ENCODE data around the gene LARP4B. TPM values are rescaled to one million over a fixed set of nuclear protein-coding genes. Genes with fewer than 3 reads are reported as not detected.

Gene LARP4B
- total and polyA plus RNA-seq, 2 donors from 2014 or later, result 12.9 to 96.6 TPM

DNA sequence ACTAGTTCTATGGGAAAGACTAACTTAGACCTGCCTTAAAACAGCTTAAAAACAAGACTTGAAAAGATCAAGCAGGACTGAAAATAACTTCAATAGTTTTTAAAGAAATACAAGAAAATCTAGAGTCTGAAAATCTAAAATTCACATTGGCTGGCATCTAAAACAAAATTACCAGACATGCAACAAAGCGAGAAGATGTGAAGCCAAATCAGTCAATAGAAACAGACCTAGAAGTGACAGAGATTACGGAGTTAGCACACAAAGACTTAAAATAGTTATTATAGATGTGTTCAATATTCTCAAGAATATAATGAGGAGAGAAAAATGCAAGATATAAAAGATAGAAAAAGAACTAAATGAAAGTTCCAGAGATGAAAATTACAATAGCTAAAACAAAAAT is 163.7 kb downstream of the LARP4B start:
- H3K4me3 ChIP-seq (ENCODE audit: low read length in 3 of 3), result no peak overlapping the region

DNA sequence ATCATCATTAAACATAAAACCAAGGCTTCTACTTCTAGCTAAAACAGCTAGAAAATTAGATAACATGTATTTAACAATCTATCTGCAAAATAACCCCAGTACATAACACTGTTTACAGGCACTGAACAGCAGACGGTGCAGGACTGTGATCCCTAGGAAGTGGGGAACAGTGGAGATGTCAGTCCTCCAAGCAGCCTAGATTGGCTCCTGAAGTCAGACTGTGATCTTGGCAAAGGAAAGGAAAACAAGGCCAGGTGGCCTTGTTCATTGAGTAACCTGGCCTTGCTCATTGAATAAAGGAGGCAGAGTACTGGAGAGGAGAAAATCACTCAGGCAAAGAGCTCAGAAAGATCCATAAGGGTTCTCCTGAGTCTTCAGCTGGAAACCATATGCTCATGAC is 164.3 kb downstream of the LARP4B start:
- Histone ChIP-seq H3K27me3 (ENCODE audit: control insufficient read depth, insufficient read depth, low read length) (no peaks in the 10 kb centered on the region), H3K27ac (ENCODE audit: low read depth in 2 of 2, low read length in 2 of 2) (no peak overlapping the region), H3K9ac (ENCODE audit: low read length in 3 of 3) (no peak overlapping the region), H3K36me3 (ENCODE audit: control insufficient read depth in 2 of 3, insufficient read depth in 3 of 3, low read length in 3 of 3) (no peaks in the 10 kb centered on the region), H3K9me3 (ENCODE audit: control insufficient read depth in 2 of 3, insufficient read depth in 1 of 3, low read length in 3 of 3) (peaks cover 0 to 4% (median 3%) of the 10 kb centered on the region in 3 donors), H3K4me3 (ENCODE audit: low read length in 3 of 3) (no peak overlapping the region), H3K4me1 (ENCODE audit: control insufficient read depth in 2 of 3, insufficient read depth in 2 of 3, low read depth in 1 of 3, low read length in 3 of 3) (no peaks in the 10 kb centered on the region)
- DNase-seq (no peak), FAIRE-seq (no peak)
- intact Hi-C loops (cut with DNase I), result no loop called here
- TF ChIP-seq, protein P1, sequence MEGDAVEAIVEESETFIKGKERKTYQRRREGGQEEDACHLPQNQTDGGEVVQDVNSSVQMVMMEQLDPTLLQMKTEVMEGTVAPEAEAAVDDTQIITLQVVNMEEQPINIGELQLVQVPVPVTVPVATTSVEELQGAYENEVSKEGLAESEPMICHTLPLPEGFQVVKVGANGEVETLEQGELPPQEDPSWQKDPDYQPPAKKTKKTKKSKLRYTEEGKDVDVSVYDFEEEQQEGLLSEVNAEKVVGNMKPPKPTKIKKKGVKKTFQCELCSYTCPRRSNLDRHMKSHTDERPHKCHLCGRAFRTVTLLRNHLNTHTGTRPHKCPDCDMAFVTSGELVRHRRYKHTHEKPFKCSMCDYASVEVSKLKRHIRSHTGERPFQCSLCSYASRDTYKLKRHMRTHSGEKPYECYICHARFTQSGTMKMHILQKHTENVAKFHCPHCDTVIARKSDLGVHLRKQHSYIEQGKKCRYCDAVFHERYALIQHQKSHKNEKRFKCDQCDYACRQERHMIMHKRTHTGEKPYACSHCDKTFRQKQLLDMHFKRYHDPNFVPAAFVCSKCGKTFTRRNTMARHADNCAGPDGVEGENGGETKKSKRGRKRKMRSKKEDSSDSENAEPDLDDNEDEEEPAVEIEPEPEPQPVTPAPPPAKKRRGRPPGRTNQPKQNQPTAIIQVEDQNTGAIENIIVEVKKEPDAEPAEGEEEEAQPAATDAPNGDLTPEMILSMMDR (IDR thresholded peaks at IDR 0.05; ENCODE audit: borderline replicate concordance, extremely low read depth, insufficient read depth), result no peak

More for the DNA sequence above, 163.7 kb downstream of the LARP4B start:
- no peaks in the 10 kb centered on the region for H3K4me1 ChIP-seq (ENCODE audit: control insufficient read depth in 2 of 3, insufficient read depth in 2 of 3, low read depth in 1 of 3, low read length in 3 of 3)
- no peak overlapping the region for H3K27ac ChIP-seq (ENCODE audit: low read depth in 2 of 2, low read length in 2 of 2)
- DNase-seq (no peak), FAIRE-seq (no peak)
- H3K9ac ChIP-seq (ENCODE audit: low read length in 3 of 3), result no peak overlapping the region
- intact Hi-C loops (cut with DNase I), result no loop called here
- H3K27me3 ChIP-seq (ENCODE audit: control insufficient read depth, insufficient read depth, low read length), result no peaks in the 10 kb centered on the region
- H3K36me3 ChIP-seq (ENCODE audit: control insufficient read depth in 2 of 3, insufficient read depth in 3 of 3, low read length in 3 of 3), result no peaks in the 10 kb centered on the region
- H3K9me3 ChIP-seq (ENCODE audit: control insufficient read depth in 2 of 3, insufficient read depth in 1 of 3, low read length in 3 of 3), result peaks cover 0 to 4% (median 3%) of the 10 kb centered on the region in 3 donors
- TF ChIP-seq, protein P1 (IDR thresholded peaks at IDR 0.05; ENCODE audit: borderline replicate concordance, extremely low read depth, insufficient read depth), result no peak

DNA sequence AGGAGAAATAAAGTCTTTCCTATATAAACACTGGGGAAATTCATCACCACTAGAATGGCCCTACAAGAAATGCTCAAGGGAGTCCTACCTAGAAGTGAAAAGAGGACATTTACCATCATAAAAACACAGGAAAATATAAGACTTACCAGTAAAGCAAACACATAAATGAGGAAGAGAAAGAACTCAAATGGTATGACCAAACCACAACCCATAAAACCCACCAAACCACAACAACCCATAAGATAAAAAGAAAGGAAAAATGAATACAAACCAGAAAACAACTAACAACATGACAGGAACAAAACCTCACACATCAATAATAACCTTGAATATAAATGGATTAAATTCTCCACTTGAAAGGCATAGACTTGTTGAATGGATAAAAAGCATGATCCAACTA is 170.1 kb downstream of the LARP4B start:
- Histone ChIP-seq H3K9ac (ENCODE audit: low read length in 3 of 3) (no peak overlapping the region), H3K4me3 (ENCODE audit: low read length in 3 of 3) (no peak overlapping the region), H3K4me1 (ENCODE audit: control insufficient read depth in 2 of 3, insufficient read depth in 2 of 3, low read depth in 1 of 3, low read length in 3 of 3) (no peaks in the 10 kb centered on the region), H3K27ac (ENCODE audit: low read depth in 2 of 2, low read length in 2 of 2) (no peak overlapping the region), H3K36me3 (ENCODE audit: control insufficient read depth in 2 of 3, insufficient read depth in 3 of 3, low read length in 3 of 3) (no peaks in the 10 kb centered on the region), H3K27me3 (ENCODE audit: control insufficient read depth, insufficient read depth, low read length) (no peaks in the 10 kb centered on the region), H3K9me3 (ENCODE audit: control insufficient read depth in 2 of 3, insufficient read depth in 1 of 3, low read length in 3 of 3) (no peaks in the 10 kb centered on the region)
- FAIRE-seq (no peak), DNase-seq (no peak)
- TF ChIP-seq, protein P1 (IDR thresholded peaks at IDR 0.05; ENCODE audit: borderline replicate concordance, extremely low read depth, insufficient read depth), result no peak
- intact Hi-C loops (cut with DNase I), result no loop called here

DNA sequence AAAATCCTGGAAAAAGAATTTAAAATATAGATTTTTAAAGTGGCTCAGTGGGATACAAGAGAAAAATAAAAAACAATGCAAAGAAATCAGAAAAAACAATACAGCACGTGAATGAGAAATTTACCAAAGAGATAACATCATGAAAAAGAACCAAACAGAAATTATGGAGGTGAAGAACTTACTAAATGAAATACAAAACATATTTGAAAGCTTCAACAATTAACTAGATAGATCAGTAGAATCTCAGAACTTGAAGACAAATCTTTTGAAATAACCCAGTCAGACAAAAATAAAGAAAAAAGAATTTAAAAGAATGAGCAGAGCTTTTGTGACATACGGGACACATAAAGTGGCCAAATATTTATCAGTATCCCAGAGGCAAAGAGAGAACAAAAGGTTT is 170.9 kb downstream of the LARP4B start:
- H3K27me3 ChIP-seq (ENCODE audit: control insufficient read depth, insufficient read depth, low read length), result no peaks in the 10 kb centered on the region
- no peaks in the 10 kb centered on the region for H3K36me3 ChIP-seq (ENCODE audit: control insufficient read depth in 2 of 3, insufficient read depth in 3 of 3, low read length in 3 of 3)
- TF ChIP-seq, protein P1 (IDR thresholded peaks at IDR 0.05; ENCODE audit: borderline replicate concordance, extremely low read depth, insufficient read depth), result no peak
- no peak overlapping the region for H3K27ac ChIP-seq (ENCODE audit: low read depth in 2 of 2, low read length in 2 of 2)
- FAIRE-seq (no peak), DNase-seq (no peak)
- H3K4me1 ChIP-seq (ENCODE audit: control insufficient read depth in 2 of 3, insufficient read depth in 2 of 3, low read depth in 1 of 3, low read length in 3 of 3), result no peaks in the 10 kb centered on the region
- H3K4me3 ChIP-seq (ENCODE audit: low read length in 3 of 3), result no peak overlapping the region
- intact Hi-C loops (cut with DNase I), result no loop called here
- no peaks in the 10 kb centered on the region for H3K9me3 ChIP-seq (ENCODE audit: control insufficient read depth in 2 of 3, insufficient read depth in 1 of 3, low read length in 3 of 3)
- no peak overlapping the region for H3K9ac ChIP-seq (ENCODE audit: low read length in 3 of 3)

Data from kidney (tissue), 14 donors.